HEK293 (cell line): Measurements from ENCODE around the gene ETS2.

Experiments
- ATF2 ChIP-seq: fragments of 450-650 bp; formaldehyde crosslinking; IDR thresholded peaks from 2 replicates; pipeline ENCODE4 v1.5.1; 2016; ENCODE audit warnings: missing biosample characterization, missing genetic modification characterization, low read depth
- CTCF ChIP-seq: fragments of 450-650 bp; formaldehyde crosslinking; IDR thresholded peaks from 2 replicates; pipeline ENCODE4 v1.5.1; 2016; ENCODE audit warnings: missing biosample characterization, missing genetic modification characterization
- HOXA7 ChIP-seq: sonication (generic); formaldehyde crosslinking; IDR thresholded peaks from 2 replicates; pipeline ENCODE4 v1.8.1; 2022; ENCODE audit warnings: missing genetic modification reagents, borderline replicate concordance
- SP7 ChIP-seq: fragments of 450-650 bp; formaldehyde crosslinking; IDR thresholded peaks from 2 replicates; pipeline ENCODE4 v1.5.1; 2016; ENCODE audit warnings: missing biosample characterization, missing genetic modification characterization
- ZEB2 ChIP-seq: fragments of 450-650 bp; formaldehyde crosslinking; IDR thresholded peaks from 2 replicates; pipeline ENCODE4 v1.5.1; 2016; ENCODE audit warnings: missing biosample characterization, missing genetic modification characterization
- ZNF561 ChIP-seq: fragments of 450-650 bp; IDR thresholded peaks from 2 replicates; pipeline ENCODE4 v1.5.1; 2018; ENCODE audit warnings: missing biosample characterization, missing genetic modification characterization, borderline replicate concordance
- ZNF785 ChIP-seq: fragments of 450-650 bp; formaldehyde crosslinking; IDR thresholded peaks from 2 replicates; pipeline ENCODE4 v1.5.1; 2016; ENCODE audit warnings: missing biosample characterization, missing genetic modification characterization

- TF ChIP-seq CTCF (no peak), ZEB2 (no peak), SP7 (tag by site-specific recombination) (no peak), ATF2 (tag by site-specific recombination) (no peak), ZNF785 (tag by site-specific recombination) (no peak), HOXA7 (CRISPR knock-in tag) (no peak), ZNF561 (tag by site-specific recombination) (no peak)
Observed at GRCh38 chr21:38807986-38808385, 2.3 kb downstream of the ETS2 start.
